AG08396 (cell line): ENCODE measurements around the gene ZNF521.
A peak's percentile ranks its signal among the peaks of the same experiment; 100 is the strongest.

Experiments used
- DNase-seq: peaks from one replicate; pipeline ENCODE4 v3.0.0; 2012; ENCODE audit warnings: low spot score, mixed read lengths

Gene ZNF521

GRCh38 chr18:25250474-25250851, 101.5 kb downstream of the ZNF521 start:
- no peak for DNase-seq

DNA sequence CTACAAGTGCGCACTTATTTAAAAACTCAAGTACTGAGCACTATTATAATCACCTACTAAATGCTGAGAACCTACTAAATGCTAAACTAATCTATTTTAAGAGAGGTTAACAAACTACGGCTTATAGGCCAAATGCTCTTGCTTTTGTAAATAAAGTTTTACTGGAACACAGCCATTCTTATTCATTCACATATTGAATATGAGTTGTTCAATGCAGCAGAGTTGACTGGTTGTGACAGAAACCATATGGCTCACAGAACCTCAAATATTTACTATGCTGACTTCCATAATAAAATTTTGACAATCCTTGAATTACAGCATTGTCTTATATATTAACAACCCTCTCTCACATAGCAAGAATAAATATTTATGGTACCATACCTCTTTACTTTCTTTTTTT, 103.2 kb downstream of the ZNF521 start:
- DNase-seq: no peak

DNA sequence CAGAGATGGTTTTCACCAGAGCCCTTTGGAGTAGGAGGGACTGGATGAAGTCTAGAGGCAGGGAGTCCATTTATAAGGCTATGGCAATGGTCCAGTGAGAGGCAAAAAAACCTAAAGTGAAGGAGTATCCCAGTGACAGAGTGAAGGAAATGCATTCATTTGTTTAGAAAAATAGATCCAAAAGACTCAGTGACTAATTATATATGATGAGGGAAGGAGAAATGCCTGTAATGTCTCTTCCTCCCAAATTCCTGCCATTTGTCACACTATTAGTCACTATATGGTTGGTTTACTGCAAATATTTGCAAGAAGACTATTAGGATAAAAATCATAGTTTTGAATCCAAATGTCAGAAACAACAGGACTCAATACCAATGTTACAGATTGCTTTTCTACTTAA, 104.2 kb downstream of the ZNF521 start:
- DNase-seq: no peak

GRCh38 chr18:25244924-25245698, 106.9 kb downstream of the ZNF521 start:
- DNase-seq: no peak

DNA sequence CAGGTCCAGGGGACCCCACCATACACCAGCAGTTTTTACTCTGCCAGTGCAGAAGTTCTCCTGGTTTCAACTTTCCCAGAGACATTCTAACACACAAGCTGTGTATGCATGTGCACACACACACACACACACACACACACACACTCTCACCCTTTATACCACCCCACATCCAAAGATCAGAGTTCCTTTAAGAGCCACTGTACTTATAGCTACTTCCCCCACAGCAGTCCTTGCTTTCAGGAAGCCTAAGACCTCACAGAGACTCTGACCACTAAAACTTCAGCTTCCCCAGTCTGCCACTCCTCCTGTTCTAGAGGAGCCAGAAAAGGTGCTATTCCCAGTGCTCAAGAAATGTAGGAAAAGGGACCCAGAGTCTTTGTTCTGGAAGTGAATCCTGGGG, 107.8 kb downstream of the ZNF521 start:
- no peak for DNase-seq

GRCh38 chr18:25243754-25244153, 108.2 kb downstream of the ZNF521 start:
- DNase-seq: no peak

GRCh38 chr18:25243257-25243656, 108.7 kb downstream of the ZNF521 start:
- no peak for DNase-seq

GRCh38 chr18:25240420-25240770, 111.6 kb downstream of the ZNF521 start:
- no peak for DNase-seq

DNA sequence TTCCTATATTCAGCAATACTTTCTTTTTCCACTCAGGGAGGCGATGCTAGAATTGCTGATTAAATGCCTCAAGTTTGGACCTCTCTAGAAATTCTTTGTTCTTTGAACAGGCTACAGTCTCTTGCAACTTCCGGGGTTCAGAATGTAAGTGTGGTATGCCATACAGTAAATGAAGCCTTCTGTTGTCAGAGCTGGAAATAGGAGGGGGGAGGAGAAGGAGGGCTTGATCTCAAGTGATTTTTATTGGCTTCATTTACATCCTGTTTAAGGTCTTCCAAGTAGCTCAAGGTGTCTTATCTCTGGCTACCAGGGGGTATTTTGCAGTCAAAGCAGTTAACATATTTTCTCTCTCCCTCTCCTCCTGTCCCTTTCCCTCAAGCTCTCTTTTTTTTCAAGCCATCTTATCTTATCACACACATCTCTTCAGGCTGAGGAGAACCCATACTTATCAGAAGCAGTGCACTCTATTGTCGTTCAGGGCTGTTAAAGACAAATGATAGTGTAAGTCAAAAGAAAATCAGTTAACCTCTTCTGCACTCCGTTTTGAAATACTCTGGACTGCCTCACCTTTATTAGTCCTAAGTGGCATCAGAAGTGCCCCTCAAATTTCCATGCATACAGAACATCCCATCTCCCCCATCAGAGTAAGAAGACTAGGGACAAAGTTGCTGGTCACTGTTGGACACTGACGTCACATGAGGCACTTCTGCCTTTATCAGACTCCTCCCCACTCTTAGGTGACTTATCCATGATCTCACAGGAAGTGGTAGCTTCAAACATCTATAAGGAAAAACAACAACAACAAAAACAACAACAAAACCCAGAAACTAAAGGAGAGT, 112.2 kb downstream of the ZNF521 start:
- no peak for DNase-seq

DNA sequence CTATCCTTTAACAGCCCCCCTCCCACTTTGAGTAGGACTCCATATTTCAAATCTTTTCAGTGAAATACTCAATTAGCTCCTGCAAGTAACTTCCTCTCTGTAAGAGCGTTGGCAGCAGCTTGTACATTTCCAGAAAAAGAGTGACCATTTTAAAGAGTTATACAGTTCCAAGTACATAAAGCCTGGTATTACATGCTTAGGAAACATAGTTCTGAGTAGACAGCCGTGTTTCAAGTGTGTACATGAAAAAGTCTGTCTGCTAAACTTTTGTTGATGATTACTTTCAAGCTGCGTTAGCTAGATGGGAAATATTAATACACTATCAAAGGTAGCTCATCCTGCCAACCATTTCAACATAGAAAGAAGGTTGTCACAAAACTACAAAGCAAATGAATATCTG, 112.8 kb downstream of the ZNF521 start:
- no peak for DNase-seq

DNA sequence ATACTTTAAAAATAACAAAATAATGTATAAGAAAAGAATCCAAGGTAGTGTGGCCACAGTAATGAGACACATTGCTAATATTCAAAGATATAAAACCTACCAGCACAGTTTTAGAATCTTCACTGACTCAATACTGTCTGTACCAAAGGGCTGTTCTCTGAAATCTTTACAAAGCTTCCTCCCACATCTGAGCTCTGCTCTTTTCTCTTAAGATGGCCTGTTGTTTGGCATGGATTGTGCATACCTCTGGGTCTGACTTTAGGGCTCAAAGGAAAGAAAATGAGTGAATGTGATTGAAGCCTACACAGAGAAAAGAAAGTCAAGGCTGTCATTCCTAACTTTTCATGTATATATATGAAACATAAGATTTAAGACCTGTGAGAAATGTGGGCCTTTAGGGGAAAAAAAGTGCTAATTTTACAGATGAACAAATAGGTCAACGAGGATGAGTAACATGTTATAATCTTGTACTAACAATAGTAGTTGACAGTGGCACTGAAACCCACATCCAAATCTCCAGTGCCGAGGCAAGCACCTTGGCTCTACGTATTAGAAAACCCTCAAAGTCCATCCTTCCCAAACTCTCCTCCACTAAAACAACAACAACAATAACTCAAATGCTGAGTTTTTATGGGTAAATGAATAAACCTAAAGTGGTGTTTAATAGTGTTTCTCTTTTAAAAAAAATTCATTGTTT, 114.2 kb downstream of the ZNF521 start:
- no peak for DNase-seq

GRCh38 chr18:25236736-25237135, 115.2 kb downstream of the ZNF521 start:
- no peak for DNase-seq

DNA sequence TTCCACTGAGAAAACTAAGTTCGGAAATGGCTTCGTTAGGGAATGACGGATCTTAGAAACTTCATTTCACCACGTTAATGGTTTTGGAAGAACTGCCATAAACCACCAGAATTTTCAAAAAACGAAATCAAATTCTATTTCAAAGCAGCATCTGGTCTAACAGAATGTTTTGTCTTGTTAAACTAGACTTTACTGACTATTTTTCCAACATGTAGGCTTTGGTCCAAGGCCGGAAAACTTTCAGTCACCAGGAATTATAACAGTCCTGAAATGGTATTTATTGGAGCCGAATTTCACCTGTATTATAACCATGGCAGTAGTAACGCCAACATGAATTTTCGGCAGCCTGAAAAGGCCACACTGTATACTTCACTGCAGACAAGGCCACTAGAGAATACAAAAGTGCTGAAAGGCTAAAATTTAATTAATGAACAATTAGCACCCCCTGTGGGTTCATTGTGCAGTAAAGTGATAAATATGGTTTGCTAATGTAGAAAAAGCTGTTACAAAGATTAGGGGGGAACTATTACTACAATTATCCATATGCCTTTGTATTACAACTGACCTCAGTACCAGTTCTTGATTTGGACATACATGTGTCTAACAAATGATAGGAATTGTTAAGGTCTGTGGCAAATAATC, 116.4 kb downstream of the ZNF521 start:
- DNase-seq: no peak

DNA sequence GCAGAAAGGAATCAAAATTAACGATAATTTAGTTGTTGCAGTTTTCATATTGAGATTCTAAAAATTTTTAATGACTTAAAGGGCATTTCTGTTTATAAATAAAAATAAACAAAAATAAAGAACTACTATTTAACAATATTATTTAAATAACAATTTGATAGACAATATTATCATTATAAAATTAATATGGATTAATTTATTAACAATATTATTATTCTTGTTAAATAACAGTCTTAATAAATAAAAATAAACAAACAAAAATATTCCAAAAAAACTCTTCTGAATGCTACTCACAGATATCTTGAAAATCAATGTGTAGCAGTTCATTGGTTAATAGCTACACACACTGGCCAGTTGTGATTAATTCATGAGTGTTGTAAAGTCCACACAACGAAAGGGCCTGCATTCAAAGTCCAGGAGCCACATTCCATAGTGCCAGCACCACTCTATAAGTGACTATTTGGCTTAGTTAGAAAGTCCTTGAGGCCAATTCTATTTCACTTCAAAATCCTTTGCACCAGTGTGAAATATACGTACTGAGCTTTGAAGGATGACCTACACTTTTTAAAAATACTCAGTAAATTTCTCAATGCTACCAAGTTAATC, 117.1 kb downstream of the ZNF521 start:
- no peak for DNase-seq

DNA sequence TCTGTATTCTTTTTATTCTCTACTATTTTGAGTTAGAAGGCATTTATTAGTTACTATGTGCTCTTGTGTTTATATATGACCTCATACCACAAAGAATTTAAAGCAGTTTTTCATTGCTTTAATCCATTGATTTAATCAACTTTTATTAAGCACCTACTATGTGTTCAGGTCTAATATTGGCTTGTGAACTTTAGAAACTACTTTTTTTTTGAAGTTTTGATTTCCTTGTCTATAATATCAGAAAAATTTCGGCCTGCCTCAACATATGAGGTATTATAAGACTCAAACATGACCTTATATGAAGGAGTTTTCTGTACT, 117.7 kb downstream of the ZNF521 start:
- DNase-seq: no peak

DNA sequence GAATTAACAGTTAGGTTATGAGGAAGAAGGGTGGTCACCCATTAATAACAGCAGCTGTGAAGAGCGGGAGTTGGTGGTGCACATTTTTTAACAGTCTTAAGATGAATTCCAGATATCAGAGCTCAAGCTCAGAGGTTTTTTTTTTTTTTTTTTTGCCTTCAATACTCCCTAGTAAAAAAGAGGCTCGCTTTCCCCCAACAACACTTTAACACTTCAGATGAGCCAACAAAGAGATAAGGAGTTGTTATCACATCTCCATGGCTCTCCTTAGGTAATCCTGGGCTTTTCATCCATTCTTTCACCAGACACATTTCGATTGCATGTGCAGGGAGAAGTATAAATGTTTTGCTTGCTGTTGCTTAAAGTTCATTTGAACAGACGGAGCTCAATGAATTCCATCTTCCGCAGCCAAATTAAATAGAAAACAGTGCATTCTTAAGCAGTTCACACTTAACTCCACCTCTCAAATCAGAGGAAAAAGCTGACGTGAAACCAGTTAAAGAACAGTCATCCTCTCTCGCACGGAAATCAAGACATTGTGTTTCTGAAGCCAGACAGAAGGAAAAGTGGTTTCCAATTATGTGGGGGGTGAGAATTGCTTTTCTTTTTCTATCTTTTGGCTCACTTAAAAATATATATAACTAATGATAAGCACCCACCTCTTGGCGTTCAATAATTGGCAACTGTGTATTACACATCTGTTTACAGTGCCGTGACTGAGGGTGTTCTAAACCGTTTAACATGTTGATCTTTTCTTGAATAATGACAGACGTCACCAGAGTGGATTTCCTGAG, 118.2 kb downstream of the ZNF521 start:
- no peak for DNase-seq

DNA sequence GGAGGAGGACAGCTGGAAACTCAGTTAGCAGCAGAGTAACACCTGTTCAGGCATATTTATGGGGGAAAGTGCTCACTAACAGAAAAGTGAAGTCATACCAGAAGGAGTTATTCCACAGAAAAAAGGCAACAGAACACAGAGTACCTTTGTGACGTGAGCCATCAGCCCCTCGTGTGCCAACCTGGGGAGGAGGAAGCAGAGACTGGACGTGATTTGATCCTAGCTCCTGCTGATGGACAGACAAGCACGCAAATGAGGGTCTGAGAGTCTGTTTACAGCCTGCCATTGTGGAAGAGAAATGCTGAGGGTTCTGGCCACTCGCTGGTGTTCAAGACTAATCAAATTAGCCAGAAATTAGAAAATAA, 120.7 kb downstream of the ZNF521 start:
- DNase-seq: no peak

DNA sequence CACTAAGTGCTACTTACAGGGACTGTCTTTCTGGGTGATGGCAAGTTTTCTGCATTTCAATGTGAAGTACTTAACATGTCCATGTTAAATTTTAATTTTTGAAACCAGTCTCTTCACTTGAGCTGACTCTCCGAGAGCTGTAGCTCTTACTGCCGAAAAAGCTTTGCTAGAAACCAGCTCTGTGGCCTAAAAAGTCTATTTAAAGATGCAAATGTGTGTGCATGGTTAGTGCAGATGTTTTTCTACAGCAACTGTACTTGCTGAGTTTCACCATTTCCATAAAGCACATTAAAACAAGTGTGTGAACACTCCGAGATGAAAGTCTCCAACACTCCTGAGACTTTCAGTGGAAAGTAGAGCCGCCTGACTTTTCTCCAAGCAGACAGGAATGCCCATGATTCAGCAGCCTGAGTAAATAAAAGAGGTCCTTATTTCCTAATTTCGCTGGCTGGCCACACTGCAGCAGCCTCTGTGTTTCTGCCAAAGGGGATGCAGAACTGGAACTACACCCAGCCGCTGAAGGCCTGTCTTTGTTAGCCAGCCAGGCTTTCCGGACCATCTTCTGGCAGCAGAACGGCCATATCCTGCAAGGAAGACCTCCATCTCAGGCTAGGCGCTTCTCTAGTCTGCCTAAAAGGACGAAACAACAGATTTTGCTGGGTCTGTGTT, 121.2 kb downstream of the ZNF521 start:
- peak; percentile 76 for DNase-seq

GRCh38 chr18:25229920-25230319, 122.0 kb downstream of the ZNF521 start:
- no peak for DNase-seq

DNA sequence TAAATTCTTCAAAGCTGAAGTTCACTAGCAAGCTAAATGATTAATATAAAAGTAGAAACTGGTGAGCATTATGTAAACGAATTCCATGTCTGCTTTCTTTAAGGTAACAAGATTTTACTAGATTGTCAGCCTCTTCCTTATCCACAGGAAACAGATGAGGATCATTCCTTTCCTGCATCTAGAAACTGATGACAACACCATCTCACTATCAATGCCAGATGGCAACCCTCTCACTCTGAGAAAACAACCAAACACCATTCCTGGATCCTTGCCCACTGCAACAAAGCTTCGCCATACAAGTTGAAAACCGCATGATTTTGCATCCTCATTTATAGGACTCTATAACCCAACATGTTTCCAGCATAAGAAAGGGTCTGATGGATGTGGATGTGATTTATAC, 122.9 kb downstream of the ZNF521 start:
- DNase-seq: peak; percentile 22

DNA sequence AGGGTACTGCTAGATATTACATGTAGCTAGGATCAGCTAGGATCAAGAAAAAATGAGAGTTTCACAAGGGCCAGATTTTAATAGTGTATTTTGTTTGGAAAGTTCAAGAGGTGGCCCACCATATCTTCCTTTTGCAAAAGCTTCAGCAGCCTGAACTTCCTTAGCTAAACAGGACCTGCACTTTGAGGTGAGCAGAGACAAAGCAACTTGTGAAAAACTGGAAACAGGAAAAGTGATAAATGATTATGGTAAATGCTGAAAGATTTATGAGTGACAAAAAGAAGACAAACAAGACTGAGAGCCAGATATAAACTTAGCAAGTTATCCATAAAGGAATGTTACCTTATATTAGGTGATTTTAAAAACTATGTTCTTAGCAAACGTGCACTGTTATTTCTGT, 123.6 kb downstream of the ZNF521 start:
- DNase-seq: no peak
